GM21737 (cell line): ENCODE data around the gene KNCN.

Source experiments
- ATAC-seq: cut with Tn5 transposase; IDR thresholded peaks from one replicate; pipeline ENCODE4 v1.9.1; 2021; ENCODE audit warnings: mild to moderate bottlenecking, moderate library complexity; ENCODE audit not compliant: unreplicated experiment

KNCN gene

GRCh38 chr1:46569884-46570725 lies 18.7 kb upstream of the KNCN start:
- no peak for ATAC-seq

GRCh38 chr1:46569116-46569515 lies 17.7 kb upstream of the KNCN start:
- no peak for ATAC-seq

- ATAC-seq = no peak
Observed at GRCh38 chr1:46568461-46568891, 17.0 kb upstream of the KNCN start.

- ATAC-seq = no peak
Observed at GRCh38 chr1:46563341-46563740, 11.9 kb upstream of the KNCN start.

GRCh38 chr1:46562498-46562897 lies 11.1 kb upstream of the KNCN start:
- no peak for ATAC-seq

GRCh38 chr1:46558966-46559365 lies 7.5 kb upstream of the KNCN start:
- ATAC-seq = no peak

GRCh38 chr1:46558141-46558963 lies 6.9 kb upstream of the KNCN start:
- no peak for ATAC-seq

- no peak for ATAC-seq
Observed at GRCh38 chr1:46557403-46557802, 6.0 kb upstream of the KNCN start.

- ATAC-seq = no peak
Observed at GRCh38 chr1:46556822-46557221, 5.4 kb upstream of the KNCN start.

GRCh38 chr1:46555826-46556619 lies 4.6 kb upstream of the KNCN start:
- ATAC-seq = no peak

- no peak for ATAC-seq
Observed at GRCh38 chr1:46554597-46555381, 3.3 kb upstream of the KNCN start.

GRCh38 chr1:46554236-46554596 lies 2.8 kb upstream of the KNCN start:
- ATAC-seq = no peak

- no peak for ATAC-seq
Observed at GRCh38 chr1:46553506-46553905, 2.1 kb upstream of the KNCN start.

- ATAC-seq = no peak
Observed at GRCh38 chr1:46552357-46553237, 1.1 kb upstream of the KNCN start.

GRCh38 chr1:46550751-46551231 lies 656 bp downstream of the KNCN start:
- no peak for ATAC-seq

GRCh38 chr1:46549697-46550681 lies 1.5 kb downstream of the KNCN start:
- ATAC-seq = no peak

GRCh38 chr1:46547481-46548383 lies 3.7 kb downstream of the KNCN start:
- no peak for ATAC-seq
